ENCODE results near the gene IL17B.
A peak's percentile ranks its signal among the peaks of the same experiment; 100 is the strongest.
"Not testable (repeated sequence)": the region's sequence is repeated elsewhere in the genome, so short reads cannot be mapped to it uniquely, and the experiment has no call there.

The IL17B gene

GRCh38 chr5:149399775-149400174 is 20.7 kb upstream of the IL17B start:
- no peak for DNase-seq

DNA sequence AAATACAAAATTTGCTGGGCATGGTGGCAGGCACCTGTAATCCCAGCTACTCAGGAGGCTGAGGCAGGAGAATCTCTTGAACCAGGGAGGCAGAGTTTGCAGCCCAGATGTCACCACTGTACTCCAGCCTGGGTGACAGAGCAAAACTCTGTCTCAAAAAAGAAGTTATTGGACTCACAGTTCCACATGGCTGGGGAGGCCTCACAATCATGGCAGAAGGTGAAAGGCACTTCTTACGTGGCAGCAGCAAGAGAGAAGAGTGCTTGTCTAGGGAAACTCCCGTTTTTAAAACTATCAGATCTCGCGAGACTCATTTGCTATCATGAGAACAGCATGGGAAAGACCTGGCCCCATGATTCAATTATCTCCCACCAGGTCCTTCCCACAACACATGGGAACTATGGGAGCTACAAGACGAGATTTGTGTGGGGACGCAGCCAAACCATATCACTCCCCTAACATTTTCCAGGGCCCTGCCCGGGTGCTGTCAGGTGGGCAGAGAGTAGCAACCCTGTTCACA is 19.7 kb upstream of the IL17B start:
- DNase-seq: not testable (repeated sequence)

GRCh38 chr5:149397530-149397929 is 18.4 kb upstream of the IL17B start:
- no peak for DNase-seq

GRCh38 chr5:149394996-149395395 is 15.9 kb upstream of the IL17B start:
- not testable (repeated sequence) for DNase-seq

GRCh38 chr5:149392718-149393117 is 13.6 kb upstream of the IL17B start:
- no peak for DNase-seq

DNA sequence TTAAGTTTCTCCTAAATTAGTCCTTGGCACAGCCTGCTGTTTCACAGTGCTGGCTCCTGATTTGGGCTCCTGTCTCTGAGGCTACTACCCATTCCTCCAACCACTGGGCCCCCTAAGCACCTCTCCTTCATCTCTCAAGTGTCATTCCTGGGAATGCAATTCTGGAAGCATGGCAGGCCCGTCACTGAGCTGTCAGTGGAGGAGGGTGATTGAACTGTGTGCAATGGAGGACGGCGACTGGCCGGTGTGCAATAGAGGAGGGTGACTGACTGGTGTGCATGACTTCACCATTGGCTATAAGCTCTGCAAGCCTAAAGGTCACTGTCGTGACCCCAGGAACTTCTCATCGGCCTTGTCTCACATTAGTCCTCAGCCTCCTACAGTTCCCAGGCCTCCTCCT is 12.4 kb upstream of the IL17B start:
- DNase-seq: no peak

- not testable (repeated sequence) for DNase-seq
Measured at GRCh38 chr5:149391076-149391475, 12.0 kb upstream of the IL17B start.

DNA sequence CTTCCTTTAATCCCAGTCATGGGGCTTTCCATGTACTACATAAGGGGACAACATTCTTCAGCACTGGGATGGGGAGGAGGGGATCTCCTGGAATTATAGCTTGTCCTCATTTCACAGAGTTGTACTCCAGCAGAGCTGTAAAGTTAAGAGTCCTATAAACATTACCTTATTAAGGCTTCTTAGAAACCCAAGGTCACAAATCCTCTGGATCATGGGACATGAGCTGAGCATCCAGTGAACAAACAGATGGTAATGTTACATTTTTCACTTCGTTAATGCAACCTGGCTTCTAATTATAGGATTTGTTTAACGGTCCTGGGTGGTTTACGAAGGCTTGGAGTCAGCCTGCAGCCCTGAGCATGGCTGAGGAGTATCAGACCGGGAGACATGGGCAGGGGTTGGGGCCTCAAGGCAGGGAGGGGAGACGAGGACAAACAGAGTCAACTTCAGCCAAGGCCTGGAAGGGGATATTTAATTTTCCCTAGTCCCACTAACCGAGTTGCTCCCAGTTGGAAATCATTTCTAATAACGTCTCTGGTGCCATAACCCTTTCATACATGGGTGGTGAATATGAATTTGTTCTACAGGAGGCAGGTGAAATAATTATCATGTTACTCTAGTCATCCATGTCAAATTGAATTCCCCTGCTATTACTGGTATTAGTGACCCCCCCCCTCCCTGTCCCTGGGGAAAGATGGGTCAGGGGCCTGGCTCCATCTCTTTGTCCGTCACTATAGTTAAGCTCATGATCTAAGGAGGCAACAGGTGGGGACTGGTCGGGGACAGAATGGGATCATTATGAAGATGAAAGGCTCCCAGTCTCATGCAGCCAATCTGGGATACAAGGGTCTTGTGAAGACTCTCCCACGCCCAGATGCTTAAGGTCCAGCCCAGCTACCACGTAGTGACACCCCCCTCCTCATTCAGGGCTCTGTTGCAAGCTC is 10.7 kb upstream of the IL17B start:
- no peak for DNase-seq

GRCh38 chr5:149388498-149389190 is 9.6 kb upstream of the IL17B start:
- DNase-seq: no peak

GRCh38 chr5:149387982-149388381 is 8.9 kb upstream of the IL17B start:
- no peak for DNase-seq

GRCh38 chr5:149387081-149387631 is 8.1 kb upstream of the IL17B start:
- DNase-seq: no peak

GRCh38 chr5:149386166-149386565 is 7.1 kb upstream of the IL17B start:
- no peak for DNase-seq

GRCh38 chr5:149383399-149383798 is 4.3 kb upstream of the IL17B start:
- no peak for DNase-seq

DNA sequence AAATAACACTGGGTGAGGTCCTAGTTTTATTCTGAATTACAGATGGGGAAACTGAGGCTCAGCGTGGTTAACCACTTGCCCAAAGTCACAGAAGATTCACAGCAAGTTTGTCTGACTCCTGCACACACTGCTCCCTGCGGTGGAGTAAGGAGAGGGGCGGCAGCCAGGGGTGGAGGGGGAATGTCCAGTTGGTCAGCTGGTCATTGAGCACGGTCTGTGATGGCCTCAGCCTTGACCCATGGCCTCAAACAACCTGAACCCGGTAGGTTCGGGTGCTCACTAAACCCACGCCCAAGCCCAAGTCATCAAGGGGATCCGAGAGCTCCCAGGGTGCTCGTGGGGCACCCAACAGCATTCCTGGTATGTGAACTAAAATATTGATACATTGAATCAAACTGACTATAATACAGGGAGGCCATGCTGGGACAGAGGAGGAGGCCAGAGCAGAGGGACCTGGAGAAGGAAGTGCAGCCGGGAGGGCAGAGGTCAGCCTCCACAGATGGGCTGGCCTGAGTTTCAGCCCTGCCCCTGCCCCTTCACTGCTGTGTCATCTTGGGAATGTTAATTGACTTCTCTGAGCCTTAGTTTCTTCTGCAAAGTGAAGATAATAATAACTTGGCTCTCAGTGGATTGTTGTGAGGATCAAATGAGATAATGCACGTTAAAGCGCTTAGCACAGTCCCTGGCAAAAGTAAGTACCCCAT is 3.6 kb upstream of the IL17B start:
- no peak for DNase-seq

- DNase-seq: peak; percentile 73
Measured at GRCh38 chr5:149381986-149382338, 2.9 kb upstream of the IL17B start.

DNA sequence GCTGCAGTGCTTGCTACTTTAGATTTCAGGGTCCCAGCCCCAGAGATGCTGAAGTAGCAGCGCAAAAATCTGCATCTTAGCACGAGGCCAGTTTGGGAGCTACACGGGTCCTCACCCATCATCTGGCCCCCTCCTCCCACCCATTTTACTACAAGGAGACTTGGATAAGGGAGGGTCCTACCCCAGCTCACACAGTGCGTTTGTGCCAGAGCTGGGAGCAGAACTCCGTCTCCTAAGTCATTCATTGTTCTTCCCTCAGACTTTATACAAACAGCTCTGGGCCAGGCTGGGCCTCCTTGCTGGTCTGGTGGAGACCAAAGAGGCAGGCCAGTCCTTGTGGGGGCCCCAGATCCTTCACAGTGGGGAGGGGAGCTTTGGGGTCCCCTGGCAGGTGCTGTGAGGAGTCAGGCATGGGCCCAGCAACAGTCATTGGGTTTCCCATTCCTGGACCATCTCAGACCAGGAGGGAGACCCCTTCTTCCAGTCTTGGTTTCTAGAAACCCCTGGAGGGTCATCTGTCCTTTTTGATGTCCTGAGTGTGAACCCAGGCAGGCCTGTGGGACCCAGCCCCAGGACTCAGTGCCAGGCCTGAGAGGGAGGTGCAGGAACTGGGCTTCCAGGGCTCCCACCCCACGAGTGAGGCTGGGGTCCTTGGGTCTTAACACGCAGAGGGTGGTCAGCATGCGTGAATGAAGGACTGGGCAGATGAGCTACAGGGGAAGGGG is 2.3 kb upstream of the IL17B start:
- no peak for DNase-seq

DNA sequence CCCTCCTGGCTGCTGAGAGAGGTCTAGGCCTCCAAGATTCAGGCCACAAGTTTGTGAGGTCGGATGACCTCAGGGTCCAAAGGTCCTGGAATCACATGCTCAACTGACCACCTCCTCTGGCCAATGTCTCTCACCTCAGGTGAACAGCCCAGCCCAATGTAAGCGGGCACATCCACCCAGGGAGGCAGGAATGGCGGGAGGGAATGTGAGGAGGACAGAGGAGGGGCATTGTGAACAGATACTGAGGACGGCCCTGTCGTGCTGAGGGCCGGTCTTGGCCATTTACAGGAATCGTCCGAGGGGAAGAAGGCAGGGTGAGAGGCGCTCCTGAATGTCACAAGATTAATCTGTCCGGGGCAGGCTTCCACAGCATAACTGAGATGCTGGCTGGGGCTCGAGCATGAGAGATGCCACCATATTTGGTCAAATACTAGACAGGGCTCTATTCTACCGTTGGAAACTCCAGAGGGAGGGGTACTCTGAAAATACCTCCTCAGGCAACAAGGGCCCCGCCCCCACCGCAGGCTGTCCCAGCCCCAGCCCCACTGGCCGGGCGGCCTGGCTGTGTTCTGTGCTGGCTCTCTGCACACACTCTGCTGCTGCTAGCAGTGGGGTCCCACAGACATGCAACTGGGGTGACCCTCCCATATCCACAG is 1.5 kb upstream of the IL17B start:
- DNase-seq: no peak

- no peak for DNase-seq
Measured at GRCh38 chr5:149379818-149380374, 804 bp upstream of the IL17B start.

GRCh38 chr5:149378241-149378820 is 761 bp downstream of the IL17B start:
- no peak for DNase-seq

DNA sequence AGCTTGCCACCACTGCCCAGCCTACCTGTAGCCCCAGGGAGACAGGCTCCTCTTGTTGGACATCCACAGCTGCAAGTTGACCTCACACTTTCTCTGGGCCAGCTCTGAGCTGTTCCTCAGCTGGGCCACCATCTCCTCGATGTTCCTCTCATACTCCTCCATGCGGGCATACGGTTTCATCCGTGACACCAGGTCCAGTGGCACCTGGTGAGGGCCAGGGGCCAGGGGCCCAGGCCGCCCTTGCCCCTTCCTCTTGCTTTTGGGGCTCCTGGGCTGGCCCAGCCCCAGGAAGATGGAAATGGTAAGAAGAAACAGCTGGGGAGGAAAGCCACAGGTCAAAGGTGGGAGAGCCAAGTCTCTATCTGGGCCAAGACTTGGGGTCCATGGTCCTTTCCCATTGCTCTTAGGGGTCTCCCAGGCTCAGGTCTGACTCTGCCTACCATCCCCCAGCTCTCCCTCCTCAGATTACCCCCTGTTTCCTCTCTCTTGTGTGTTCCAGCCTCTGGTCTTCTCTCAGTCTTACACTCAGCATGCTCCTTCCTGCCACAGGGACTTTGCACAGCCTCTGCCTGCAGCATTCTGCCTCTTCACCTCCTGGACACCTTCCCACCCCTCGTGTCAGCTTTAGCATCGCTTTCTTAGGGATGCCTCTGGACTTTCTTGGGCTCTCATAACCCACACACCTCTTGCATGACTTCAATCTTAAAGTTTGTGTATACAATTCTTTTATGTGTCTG is 2.2 kb downstream of the IL17B start:
- DNase-seq: no peak

All from RPMI8226 (cell line).